Transverse colon (tissue), 4 donors: ENCODE measurements around the gene TNFRSF6B. TPM values are rescaled to one million over a fixed set of nuclear protein-coding genes. Genes with fewer than 3 reads are reported as not detected.

ENCODE experiments used
- DNase-seq: peaks from one replicate; pipeline ENCODE4 v3.0.0-alpha.2; 2019
- H3K27ac ChIP-seq, 4 donors: fragments of 200-600 bp; sonication (generic); 2 replicates each; pipeline ENCODE4 v1.5.1; 2016 to 2018; ENCODE audit warnings: inconsistent platforms in 4 of 4
- H3K27me3 ChIP-seq: fragments of 200-600 bp; sonication (generic); 2 replicates; pipeline ENCODE4 v1.5.1; 2017; ENCODE audit warnings: inconsistent platforms
- H3K36me3 ChIP-seq, 4 donors: fragments of 200-600 bp; sonication (generic); 2 replicates each; pipeline ENCODE4 v1.5.1; 2017 to 2019; ENCODE audit warnings: inconsistent platforms in 4 of 4
- H3K4me1 ChIP-seq, 4 donors: fragments of 200-600 bp; sonication (generic); 2 replicates each; pipeline ENCODE4 v1.5.1; 2017 to 2020; ENCODE audit warnings: inconsistent platforms in 4 of 4
- H3K4me3 ChIP-seq, 4 donors: fragments of 200-600 bp; sonication (generic); 1 replicate in 1 of 4; 2 replicates in 3 of 4; pipeline versions ENCODE4 v1.5.1 to v1.6.1; 2017 to 2019; ENCODE audit warnings: inconsistent platforms in 4 of 4
- H3K9me3 ChIP-seq, 2 donors: fragments of 200-600 bp; sonication (generic); 2 replicates each; pipeline ENCODE4 v1.5.1; 2017 to 2019; ENCODE audit warnings: inconsistent platforms in 2 of 2
- CTCF ChIP-seq, 5 experiments: fragments of 200-600 bp in 3 of 5; fragments of 450-650 bp in 2 of 5; sonication (generic) in 3 of 5; IDR thresholded peaks; 1 replicate in 2 of 5; 2 replicates in 3 of 5; pipeline ENCODE4 v1.5.1; 2016 to 2017; ENCODE audit warnings: antibody characterized with exemption in 5 of 5, inconsistent platforms in 3 of 5, mild to moderate bottlenecking in 2 of 5, moderate library complexity in 1 of 5
- EP300 ChIP-seq: sonication (generic); formaldehyde crosslinking; IDR thresholded peaks from one replicate; pipeline ENCODE4 v1.6.1; 2017; ENCODE audit warnings: antibody characterized with exemption, low read depth
- POLR2A ChIP-seq: fragments of 450-650 bp; IDR thresholded peaks from one replicate; pipeline ENCODE4 v1.6.1; 2016; ENCODE audit warnings: antibody characterized with exemption, mild to moderate bottlenecking, moderate library complexity
- POLR2AphosphoS5 ChIP-seq, 3 donors: sonication (generic); formaldehyde crosslinking; IDR thresholded peaks; one replicate each; pipeline ENCODE4 v1.6.1; 2016; ENCODE audit warnings: antibody characterized with exemption in 3 of 3
- WGBS, 2 donors: methylation state at CpG; one replicate each; pipeline ENCODE4 v1.1.5; 2018; ENCODE audit warnings: low coverage in 1 of 2; 5-methylcytosine and 5-hydroxymethylcytosine counted together
- in situ Hi-C, 4 donors: fragments of 200-750 bp; cut with MboI; loops; one replicate each; pipeline versions ENCODE4 v1.15.0 to v1.15.1; 2017; ENCODE audit warnings: low sequenced_read_pairs in 3 of 4, low pct_ligation_motif_present in 1 of 4, low pct_unique_long_range_greater_than_20kb in 1 of 4
- intact Hi-C: fragments of 100-400 bp; cut with DNase I; formaldehyde crosslinking; loops from one replicate; pipeline ENCODE4 v1.15.1; 2023; ENCODE audit warnings: low total_unique reads
- total RNA-seq, 4 donors: library from RNA; depleted of rRNA; stranded (reverse); fragments of >200 nt; gene quantifications; one replicate each; pipeline ENCODE4 v1.1.0, GENCODE V29; 2016

The TNFRSF6B gene
- total RNA-seq, 4 donors from 2014 or later = 4.2 to 34.4 (median 13.6) TPM

DNA sequence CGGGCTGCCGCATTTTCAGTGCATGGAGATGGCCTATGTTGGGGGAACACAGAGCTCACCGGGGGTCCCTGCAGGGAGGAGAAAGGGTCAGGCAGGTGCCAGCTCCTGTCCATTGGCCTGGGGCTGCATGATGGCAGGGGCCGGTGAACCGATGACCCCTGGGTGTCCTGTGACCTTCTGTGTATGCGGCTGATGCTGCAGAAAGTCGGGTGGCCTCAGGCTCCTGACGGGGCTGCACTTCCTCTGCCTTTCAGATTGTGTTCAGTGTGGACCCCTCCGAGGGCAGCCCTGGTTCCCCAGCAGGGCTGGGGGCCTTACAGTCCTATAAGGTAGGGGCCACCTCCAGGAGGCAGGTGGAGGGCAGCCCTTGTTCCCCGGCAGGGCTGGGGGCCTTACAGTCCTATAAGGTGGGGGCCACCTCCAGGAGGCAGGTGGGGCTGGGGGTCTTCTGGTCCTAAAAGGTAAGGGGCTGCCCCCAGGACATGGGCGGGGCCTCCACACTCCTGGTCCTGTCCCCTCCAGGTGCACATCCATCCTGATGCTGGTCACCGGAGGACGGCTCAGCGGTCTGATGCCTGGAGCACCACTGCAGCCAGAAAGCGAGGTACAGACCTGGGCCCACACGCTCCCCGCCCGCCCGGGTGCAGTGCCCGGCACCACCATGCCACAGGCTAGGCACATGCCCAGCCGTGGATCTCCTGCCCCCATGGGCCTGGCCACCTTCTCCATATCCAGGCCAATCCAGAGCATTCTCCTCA is 11.0 kb upstream of the TNFRSF6B start:
- no peak for TF ChIP-seq POLR2A
- no peak for TF ChIP-seq CTCF (IDR thresholded peaks at IDR 0.05)
- no peak for TF ChIP-seq EP300
- TF ChIP-seq POLR2AphosphoS5 (IDR thresholded peaks at IDR 0.05) = no peak
- no peaks in the 10 kb centered on the region for H3K36me3 ChIP-seq
- 84 to 92% methylated on average over 9 to 19 of the region's 21 CpGs for WGBS, 2 donors
- intact Hi-C loops = no loop called here
- DNase-seq = no peak
- H3K9me3 ChIP-seq = no peaks in the 10 kb centered on the region
- no peaks in the 10 kb centered on the region for H3K27me3 ChIP-seq
- in situ Hi-C loops = no loop called here
- peak overlapping the region; percentile 53 to 80 (median 72) for H3K27ac ChIP-seq
- no peak overlapping the region for H3K4me3 ChIP-seq
- peaks cover 16 to 45% (median 44%) of the 10 kb centered on the region in 4 donors for H3K4me1 ChIP-seq

- intact Hi-C loops = no loop called here
- Histone ChIP-seq H3K36me3 (no peaks in the 10 kb centered on the region), H3K27ac (peak overlapping the region; percentile 53 to 80 (median 72)), H3K4me3 (no peak overlapping the region), H3K27me3 (no peaks in the 10 kb centered on the region), H3K9me3 (no peaks in the 10 kb centered on the region), H3K4me1 (peaks cover 16 to 52% (median 50%) of the 10 kb centered on the region in 4 donors)
- in situ Hi-C loops = no loop called here
- no peak for DNase-seq
- TF ChIP-seq CTCF (IDR thresholded peaks at IDR 0.05) (no peak), POLR2AphosphoS5 (IDR thresholded peaks at IDR 0.05) (peak in 1 of 3 donors; percentile 6), EP300 (no peak)
- WGBS, 2 donors = 40 to 80% methylated on average over 2 to 22 of the region's 24 CpGs
Observed at GRCh38 chr20:63686094-63686491, 10.4 kb upstream of the TNFRSF6B start.

GRCh38 chr20:63686492-63687321 is 9.7 kb upstream of the TNFRSF6B start:
- Histone ChIP-seq H3K36me3 (no peaks in the 10 kb centered on the region), H3K4me3 (no peak overlapping the region), H3K9me3 (no peaks in the 10 kb centered on the region), H3K27me3 (no peaks in the 10 kb centered on the region), H3K4me1 (peaks cover 17 to 57% (median 55%) of the 10 kb centered on the region in 4 donors), H3K27ac (peak overlapping the region; percentile 53 to 80 (median 72))
- in situ Hi-C loops (no loop called here), intact Hi-C loops (no loop called here)
- peak; percentile 87 for TF ChIP-seq EP300
- TF ChIP-seq POLR2A = no peak
- TF ChIP-seq POLR2AphosphoS5 (IDR thresholded peaks at IDR 0.05) = peak; percentile 2 to 55 (median 29)
- TF ChIP-seq CTCF (IDR thresholded peaks at IDR 0.05) = no peak
- peak; percentile 78 for DNase-seq
- 25 to 34% methylated on average over 4 to 39 of the region's 45 CpGs for WGBS, 2 donors
